Cerebellar cortex (tissue), 1 donor: ENCODE results near the gene VAV2.
"Not testable (repeated sequence)": the region's sequence is repeated elsewhere in the genome, so short reads cannot be mapped to it uniquely, and the experiment has no call there.

ENCODE experiments used
- DNase-seq: peaks from one replicate; pipeline ENCODE4 v3.0.0-alpha.2; 2015; ENCODE audit warnings: low spot score

Gene VAV2

DNA sequence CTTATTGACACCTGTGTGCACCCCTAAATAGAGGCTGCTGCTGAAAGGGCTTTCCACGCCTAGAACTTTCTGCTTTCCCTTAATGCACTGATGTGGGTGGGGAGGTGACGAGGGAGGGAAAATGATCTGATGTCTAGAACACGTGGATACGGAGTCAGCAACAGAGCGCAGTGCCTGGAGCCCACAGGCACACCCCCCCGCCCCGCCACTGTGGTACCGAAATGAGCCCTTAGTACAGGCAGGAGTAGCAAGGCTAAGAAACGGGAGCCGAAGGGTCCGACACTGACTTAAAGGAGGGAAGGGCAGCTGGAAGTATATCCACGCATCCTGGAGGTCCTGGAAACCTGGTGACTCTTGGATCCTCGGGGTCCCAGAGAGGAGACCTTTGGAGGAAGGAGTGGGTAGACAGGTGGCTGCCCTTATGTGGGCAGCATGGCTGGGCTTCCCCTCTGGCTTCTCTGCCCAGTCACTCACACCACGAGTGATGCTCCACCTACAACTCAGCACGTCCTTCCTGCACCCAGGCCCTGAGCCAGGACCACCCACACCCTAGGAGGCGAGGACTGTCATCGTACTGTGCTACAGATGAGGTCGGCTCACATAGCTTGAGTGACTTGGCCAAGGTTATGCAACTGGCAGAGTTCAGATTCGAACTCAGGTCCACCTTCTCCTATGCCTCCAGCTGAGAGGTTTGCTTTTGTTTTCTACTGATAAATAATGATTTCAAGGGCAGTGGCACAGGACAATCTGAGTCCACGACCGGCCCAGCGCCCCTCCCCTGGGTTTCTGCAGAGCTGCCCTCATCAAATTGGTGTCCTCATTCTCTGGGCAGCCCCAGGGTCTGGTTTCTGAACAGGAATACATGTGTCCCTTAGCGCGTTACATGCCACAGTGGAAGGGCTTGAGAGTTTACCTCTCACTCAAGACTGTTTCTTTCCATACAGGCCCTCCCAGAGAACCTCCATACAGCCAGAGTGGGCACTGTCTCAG lies 4.7 kb upstream of the VAV2 start:
- DNase-seq, result no peak

GRCh38 chr9:133995012-133995896 lies 3.1 kb upstream of the VAV2 start:
- DNase-seq, result no peak

DNA sequence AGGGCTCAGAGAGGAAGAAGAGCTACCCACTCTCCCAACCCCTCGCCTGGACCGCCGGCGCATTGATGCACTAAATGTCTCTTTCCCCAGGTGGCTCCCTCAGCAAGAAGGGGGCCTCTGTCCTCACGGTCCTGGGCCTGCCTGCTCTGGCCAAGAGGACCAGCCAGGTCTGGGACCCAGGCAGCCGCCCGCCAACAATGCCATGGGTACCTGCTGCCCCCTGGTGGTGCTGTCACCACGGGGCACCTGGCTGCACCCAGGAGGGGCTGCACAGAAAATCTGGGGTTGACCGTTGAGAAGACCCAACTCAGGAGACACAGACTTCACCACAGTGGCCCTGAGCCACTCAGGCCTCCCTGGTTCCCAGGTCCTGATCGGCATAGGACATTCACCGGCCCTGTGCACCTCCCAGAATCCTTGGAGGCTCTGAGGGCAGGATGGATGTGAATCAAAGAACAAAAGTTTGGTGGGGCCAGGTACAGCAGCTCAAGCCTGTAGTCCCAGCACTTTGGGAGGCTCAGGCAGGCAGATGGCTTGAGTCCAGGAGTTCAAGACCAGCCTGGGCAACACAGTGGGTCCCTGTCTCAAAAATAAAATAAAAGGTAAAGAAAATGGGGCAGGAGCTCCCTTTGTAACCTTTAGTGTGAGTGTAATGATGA lies 2.4 kb upstream of the VAV2 start:
- DNase-seq, result peak; percentile 62

DNA sequence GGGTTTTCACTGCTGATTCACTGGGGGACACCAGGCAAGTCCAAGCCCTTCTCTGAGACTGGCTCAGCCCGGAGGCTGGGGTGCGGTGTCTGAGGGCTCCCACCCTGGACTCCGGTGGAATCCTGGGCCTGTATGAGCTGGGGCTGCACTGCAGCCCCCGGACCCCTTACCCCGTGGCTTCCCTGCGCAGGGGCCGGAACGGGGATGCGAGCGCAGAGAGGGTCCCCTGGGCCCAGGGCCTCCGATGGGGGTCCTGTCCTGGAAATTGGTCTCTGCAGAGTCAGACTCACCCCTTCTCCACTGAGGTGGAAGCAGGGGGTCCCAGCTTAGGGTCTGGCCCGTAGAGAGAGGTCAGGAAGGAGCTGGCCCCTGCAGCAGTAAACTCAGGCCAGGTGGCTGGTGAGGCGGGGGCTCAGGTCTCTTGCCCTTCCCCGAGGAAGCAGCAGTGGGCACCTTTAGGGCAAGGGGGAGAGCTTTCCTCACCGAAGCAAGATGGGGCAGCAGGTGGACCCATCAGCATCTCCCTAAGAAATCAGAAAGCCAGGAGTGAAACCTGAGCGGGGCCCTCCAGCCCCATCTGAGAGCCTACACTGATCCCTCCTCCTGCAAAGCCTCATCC lies 1.6 kb upstream of the VAV2 start:
- no peak for DNase-seq

DNA sequence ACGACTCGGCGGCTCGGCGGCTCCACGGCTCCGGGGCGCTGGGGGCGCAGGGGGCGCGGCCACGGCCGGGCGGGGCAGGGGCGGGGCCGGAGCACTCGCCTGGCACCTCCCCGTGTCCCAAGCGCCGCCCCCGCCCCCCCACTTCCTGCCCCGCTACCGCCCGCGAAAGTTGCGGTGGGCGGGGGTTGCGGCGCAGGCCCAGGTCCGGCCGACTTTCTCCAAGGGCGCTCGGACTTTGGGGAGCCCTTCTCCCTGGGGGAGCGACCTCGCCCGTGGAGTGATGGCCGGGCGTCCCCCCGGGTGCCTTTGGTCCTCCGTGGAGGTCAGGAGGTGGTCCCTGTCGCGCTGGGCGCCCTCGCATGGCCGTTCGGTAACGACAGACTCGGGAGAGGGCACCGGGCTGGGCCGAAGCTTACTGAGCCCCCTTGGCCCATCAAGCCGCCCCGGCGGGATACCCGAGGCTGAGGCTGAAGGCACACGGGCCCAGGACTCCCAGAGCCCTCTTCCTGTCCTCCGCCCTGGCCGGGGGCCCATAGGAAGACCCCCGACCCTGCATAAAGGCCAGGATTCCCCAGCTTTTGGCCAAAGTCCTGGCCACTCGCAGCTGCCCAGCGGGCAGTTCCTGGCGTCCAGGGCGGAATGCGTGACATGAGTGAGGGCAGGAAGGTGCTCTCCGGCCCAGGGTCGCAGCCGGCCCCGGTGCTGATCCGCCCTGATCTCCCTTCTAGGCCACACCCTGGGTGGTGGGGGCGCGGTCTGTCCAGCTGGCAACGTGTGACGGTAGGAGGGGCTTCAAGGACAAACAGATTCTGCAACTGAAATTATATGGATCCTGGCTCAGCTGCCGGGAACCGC lies 883 bp upstream of the VAV2 start:
- DNase-seq, result peak; percentile 57

GRCh38 chr9:133991214-133991921 lies 756 bp downstream of the VAV2 start:
- no peak for DNase-seq

GRCh38 chr9:133990366-133991213 lies 1.5 kb downstream of the VAV2 start:
- DNase-seq, result no peak

- DNase-seq, result no peak
Measured at GRCh38 chr9:133989625-133990365, 2.3 kb downstream of the VAV2 start.

GRCh38 chr9:133988771-133989170 lies 3.4 kb downstream of the VAV2 start:
- DNase-seq, result not testable (repeated sequence)

DNA sequence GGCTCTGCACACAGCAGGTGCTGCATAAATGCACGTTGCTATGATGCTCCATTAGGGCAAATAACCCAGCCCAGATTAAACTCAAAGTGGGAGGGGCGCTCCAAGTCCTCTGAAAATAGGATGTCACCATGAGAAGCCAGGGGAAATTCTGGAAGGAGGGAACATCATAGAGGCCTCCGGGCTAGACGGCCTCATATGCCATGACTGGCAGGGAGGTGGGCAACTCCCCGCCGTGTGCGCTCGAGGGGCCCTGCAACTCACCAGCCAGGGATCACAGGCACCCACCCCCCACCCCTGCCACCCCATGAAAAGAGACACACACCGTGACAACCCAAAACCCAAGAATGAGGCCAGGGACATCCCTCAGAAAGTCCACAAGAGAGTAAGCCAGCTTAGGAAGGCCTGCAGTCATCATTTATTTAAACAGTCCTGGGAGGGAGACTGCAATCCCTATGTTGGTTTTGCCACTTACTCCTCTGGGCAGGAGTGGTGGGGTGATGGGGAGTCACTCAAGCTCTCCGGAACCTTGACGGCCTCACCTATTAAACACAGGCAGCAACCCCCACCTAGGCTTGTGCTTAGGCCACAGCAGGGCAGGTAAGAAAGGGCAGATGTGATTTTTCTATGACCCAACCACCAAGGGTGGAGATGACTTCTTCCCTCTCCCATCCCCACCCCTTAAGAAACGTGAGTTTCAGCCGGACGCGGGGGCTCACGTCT lies 4.0 kb downstream of the VAV2 start:
- DNase-seq, result no peak

- DNase-seq, result no peak
Measured at GRCh38 chr9:133987446-133987788, 4.7 kb downstream of the VAV2 start.

- DNase-seq, result no peak
Measured at GRCh38 chr9:133986774-133987445, 5.2 kb downstream of the VAV2 start.

- DNase-seq, result no peak
Measured at GRCh38 chr9:133986061-133986460, 6.1 kb downstream of the VAV2 start.

DNA sequence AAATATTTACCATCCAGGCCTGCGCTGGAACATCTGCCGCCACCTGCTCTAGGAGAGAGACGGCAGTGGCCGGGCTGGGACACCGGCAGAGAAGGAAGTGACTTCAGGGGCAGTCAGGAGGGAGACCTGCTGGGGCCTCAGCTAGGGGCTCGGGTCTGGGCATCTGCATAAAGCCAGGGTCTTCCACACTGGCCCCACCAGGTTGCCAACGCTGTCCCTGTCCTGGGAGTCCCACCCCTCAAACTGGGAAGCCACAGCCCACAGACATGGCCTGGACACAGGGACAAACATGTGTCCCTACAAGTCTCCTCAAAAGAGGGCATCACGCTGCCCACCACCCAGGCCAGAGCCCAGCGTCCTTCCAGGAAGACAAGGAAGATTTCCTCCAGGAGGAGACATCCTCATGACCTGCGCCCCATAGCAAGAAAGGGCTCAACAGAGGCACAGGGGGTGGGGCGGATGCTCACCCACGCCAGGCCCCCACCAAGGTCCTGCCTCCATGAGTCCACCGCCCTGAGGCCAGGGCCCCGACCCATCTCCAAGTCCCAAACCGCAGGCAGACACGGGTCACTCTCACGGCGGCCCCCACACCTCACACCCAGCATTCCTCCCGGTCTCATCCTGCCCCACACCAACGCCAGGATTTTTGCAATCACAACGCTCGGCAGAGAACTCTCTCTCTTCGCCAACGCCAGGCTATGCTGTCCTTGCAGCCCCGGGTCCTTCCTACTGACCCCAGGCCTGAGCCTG lies 9.0 kb downstream of the VAV2 start:
- DNase-seq, result no peak

- no peak for DNase-seq
Measured at GRCh38 chr9:133981958-133982681, 10.0 kb downstream of the VAV2 start.

DNA sequence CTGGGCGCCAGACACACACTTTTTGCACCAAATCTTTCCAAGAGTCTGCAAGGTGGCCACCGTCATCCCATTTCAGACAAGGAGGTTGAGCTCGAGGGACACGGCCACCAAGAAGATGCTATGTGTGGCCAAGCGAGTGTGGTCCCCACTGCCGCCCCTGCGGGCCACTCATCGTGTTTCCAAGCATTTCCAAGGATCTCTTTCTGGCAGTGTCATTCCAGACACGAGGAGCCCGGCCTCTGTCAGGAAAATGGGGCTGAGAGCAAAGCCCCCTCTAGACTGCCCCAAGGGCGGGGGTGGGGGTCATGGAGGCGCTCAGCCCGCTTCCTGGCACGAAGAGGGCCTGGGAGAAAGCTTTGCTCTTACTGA lies 10.6 kb downstream of the VAV2 start:
- DNase-seq, result no peak
